GM23338 (cell line): ENCODE data around the gene OR5K2. TPM values are rescaled to one million over a fixed set of nuclear protein-coding genes. Genes with fewer than 3 reads are reported as not detected.

Experiments used
- ATAC-seq: fragments of 200-7000 bp; cut with Tn5 transposase; 3 replicates; pipeline ENCODE4 v1.9.1; 2020
- DNase-seq: peaks from one replicate; pipeline ENCODE4 v3.0.0-alpha.2; 2015; ENCODE audit warnings: low spot score
- H2AFZ ChIP-seq: fragments of 200-600 bp; sonication (generic); 2 replicates; pipeline ENCODE4 v1.8.0; 2016; ENCODE audit warnings: antibody characterized with exemption, mild to moderate bottlenecking, moderate library complexity
- H3F3A ChIP-seq: fragments of 200-600 bp; sonication (generic); replicated peaks from 2 replicates; pipeline ENCODE4 v1.8.0; 2017; ENCODE audit warnings: antibody characterized with exemption, mixed run types, low read depth
- H3K27ac ChIP-seq: fragments of 200-600 bp; sonication (generic); 2 replicates; pipeline ENCODE4 v1.6.1; 2016; ENCODE audit warnings: low read depth
- H3K27me3 ChIP-seq: fragments of 200-600 bp; sonication (generic); 2 replicates; pipeline ENCODE4 v1.8.0; 2016; ENCODE audit warnings: mild to moderate bottlenecking, mixed run types, moderate library complexity; ENCODE audit not compliant: insufficient read depth
- H3K36me3 ChIP-seq: fragments of 200-600 bp; sonication (generic); 2 replicates; pipeline ENCODE4 v1.8.0; 2016; ENCODE audit warnings: mild to moderate bottlenecking; ENCODE audit not compliant: insufficient read depth
- H3K4me1 ChIP-seq: fragments of 200-600 bp; sonication (generic); 2 replicates; pipeline ENCODE4 v1.8.0; 2016; ENCODE audit warnings: mild to moderate bottlenecking, moderate library complexity; ENCODE audit not compliant: insufficient read depth
- H3K4me2 ChIP-seq: fragments of 200-600 bp; sonication (generic); 2 replicates; pipeline ENCODE4 v1.7.1; 2017; ENCODE audit warnings: mixed run types
- H3K4me3 ChIP-seq: fragments of 200-600 bp; sonication (generic); 2 replicates; pipeline ENCODE4 v1.6.1; 2016; ENCODE audit warnings: mixed run types
- H3K79me2 ChIP-seq: fragments of 200-600 bp; sonication (generic); replicated peaks from 2 replicates; pipeline ENCODE4 v1.8.0; 2017; ENCODE audit warnings: mild to moderate bottlenecking; ENCODE audit not compliant: insufficient read depth
- H3K9me2 ChIP-seq: fragments of 200-600 bp; sonication (generic); 2 replicates; pipeline ENCODE4 v1.8.0; 2017; ENCODE audit not compliant: insufficient read depth
- H4K20me1 ChIP-seq: fragments of 200-600 bp; sonication (generic); replicated peaks from 2 replicates; pipeline ENCODE4 v1.8.0; 2017; ENCODE audit warnings: mild to moderate bottlenecking; ENCODE audit not compliant: insufficient read depth
- H3K27ac Mint-ChIP-seq: 2 replicates; pipeline ENCODE4 v1.8.0; 2020; ENCODE audit warnings: inconsistent platforms, mild to moderate bottlenecking, moderate library complexity, mixed read lengths
- H3K27me3 Mint-ChIP-seq: 3 replicates; pipeline ENCODE4 v1.8.0; 2022; ENCODE audit warnings: low read depth, mild to moderate bottlenecking, moderate library complexity, mixed read lengths, inconsistent platforms; ENCODE audit not compliant: insufficient read depth, poor library complexity
- H3K36me3 Mint-ChIP-seq: 3 replicates; pipeline ENCODE4 v1.8.0; 2021; ENCODE audit warnings: low read depth, mild to moderate bottlenecking, inconsistent platforms, moderate library complexity, mixed read lengths
- H3K4me1 Mint-ChIP-seq: 3 replicates; pipeline ENCODE4 v1.8.0; 2020; ENCODE audit warnings: mild to moderate bottlenecking, inconsistent platforms, mixed read lengths
- H3K4me3 Mint-ChIP-seq: 3 replicates; pipeline ENCODE4 v1.8.0; 2021; ENCODE audit warnings: moderate library complexity, mild to moderate bottlenecking, inconsistent platforms, mixed read lengths
- H3K9me3 Mint-ChIP-seq: 3 replicates; pipeline ENCODE4 v1.8.0; 2020; ENCODE audit warnings: moderate library complexity, mild to moderate bottlenecking, inconsistent platforms, mixed read lengths
- CREB1 ChIP-seq: fragments of 250-450 bp; sonication (Bioruptor Pico); IDR thresholded peaks from 2 replicates; pipeline ENCODE4 v1.5.0; 2020; ENCODE audit warnings: low read depth, mild to moderate bottlenecking, moderate library complexity
- EZH2 ChIP-seq: fragments of 200-600 bp; sonication (generic); IDR thresholded peaks from one replicate; pipeline ENCODE4 v1.8.0; 2017; ENCODE audit warnings: antibody characterized with exemption, mild to moderate bottlenecking, low read depth; ENCODE audit not compliant: unreplicated experiment
- EZH2phosphoT487 ChIP-seq: fragments of 200-600 bp; sonication (generic); IDR thresholded peaks from one replicate; pipeline ENCODE4 v1.8.1; 2018; ENCODE audit warnings: antibody characterized with exemption; ENCODE audit not compliant: unreplicated experiment
- JUNB ChIP-seq: IDR thresholded peaks from one replicate; pipeline ENCODE4 v1.6.1; 2016; ENCODE audit warnings: antibody characterized with exemption; ENCODE audit not compliant: unreplicated experiment
- NANOG ChIP-seq: IDR thresholded peaks from 2 replicates; pipeline ENCODE4 v1.6.1; 2016; ENCODE audit warnings: antibody characterized with exemption, borderline replicate concordance
- POLR2AphosphoS5 ChIP-seq: IDR thresholded peaks from 2 replicates; pipeline ENCODE4 v1.6.1; 2016; ENCODE audit warnings: antibody characterized with exemption, low read depth
- STAT1 ChIP-seq: IDR thresholded peaks from one replicate; pipeline ENCODE4 v1.6.1; 2016; ENCODE audit warnings: antibody characterized with exemption; ENCODE audit not compliant: unreplicated experiment
- ZNF114 ChIP-seq: fragments of 250-450 bp; sonication (Bioruptor Pico); IDR thresholded peaks from 2 replicates; pipeline ENCODE4 v1.5.0; 2020; ENCODE audit warnings: mild to moderate bottlenecking, moderate library complexity
- ZNF331 ChIP-seq: fragments of 250-450 bp; sonication (Bioruptor Pico); IDR thresholded peaks from 2 replicates; pipeline ENCODE4 v1.5.0; 2020; ENCODE audit warnings: low read depth, mild to moderate bottlenecking, moderate library complexity
- ZNF462 ChIP-seq: fragments of 250-450 bp; sonication (Bioruptor Pico); IDR thresholded peaks from 2 replicates; pipeline ENCODE4 v1.5.0; 2020; ENCODE audit warnings: mild to moderate bottlenecking, moderate library complexity
- polyA plus RNA-seq: library from polyadenylated mRNA; unstranded; fragments of >200 nt; fragmentation: Nextera tagmentation; extraction: Ambion mirVana; gene quantifications from 2 replicates; pipeline ENCODE4 v1.2.1, GENCODE V29; 2016
- total RNA-seq: library from RNA; depleted of rRNA; stranded (reverse); fragments of >200 nt; shearing (Covaris generic); gene quantifications from 2 replicates; pipeline ENCODE4 v1.2.3, GENCODE V29; 2014
- TF ChIP-seq, protein P1 (sequence below), 2 experiments: fragments of 200-600 bp in 1 of 2; sonication (generic) in 1 of 2; conservative IDR thresholded peaks; 2 replicates each; pipeline versions ENCODE4 v1.5.1 to v1.6.1; 2016 to 2017; ENCODE audit warnings: antibody characterized with exemption in 2 of 2, low read depth in 2 of 2, mild to moderate bottlenecking in 2 of 2, moderate library complexity in 1 of 2
- TF ChIP-seq, protein P2 (sequence below): IDR thresholded peaks from 2 replicates; pipeline ENCODE4 v1.6.1; 2016; ENCODE audit warnings: antibody characterized with exemption
- TF ChIP-seq, protein P3 (sequence below): IDR thresholded peaks from one replicate; pipeline ENCODE4 v1.6.1; 2018; ENCODE audit warnings: antibody characterized with exemption; ENCODE audit not compliant: unreplicated experiment

OR5K2 gene
- total and polyA plus RNA-seq, 2 experiments from 2014 or later = not detected

DNA sequence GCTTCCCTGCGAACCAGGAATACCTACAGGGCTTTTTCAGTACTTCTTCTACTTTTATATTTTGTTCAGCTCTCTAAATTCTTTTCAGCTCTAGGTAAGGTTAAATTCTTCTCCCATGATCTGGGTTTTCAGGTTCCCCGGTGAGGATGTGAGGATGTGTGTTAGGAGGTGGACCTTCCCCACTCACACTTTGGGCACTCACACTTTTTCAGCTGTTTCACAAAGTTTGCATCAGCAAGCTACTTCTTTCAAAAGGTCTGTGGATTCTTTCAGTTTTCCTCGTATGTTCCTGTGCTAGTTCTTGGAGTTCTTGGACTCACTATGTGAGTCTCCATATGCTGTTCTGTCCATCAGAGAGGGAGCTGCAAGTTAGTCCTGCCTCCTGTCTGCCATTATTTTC, 13.9 kb upstream of the OR5K2 start:
- ATAC-seq (no peak), DNase-seq (no peak)
- H3K27me3 ChIP-seq = no peaks in the 10 kb centered on the region
- H3K4me3 ChIP-seq = no peak overlapping the region
- H3K4me1 ChIP-seq = no peaks in the 10 kb centered on the region
- no peaks in the 10 kb centered on the region for H3K4me1 Mint-ChIP-seq
- H3K9me3 Mint-ChIP-seq = peaks cover 33% of the 10 kb centered on the region
- no peak overlapping the region for H3K27ac Mint-ChIP-seq
- no peaks in the 10 kb centered on the region for H4K20me1 ChIP-seq
- peaks cover 4% of the 10 kb centered on the region; the same call in 1 of the 2 replicates for H3K9me2 ChIP-seq
- H3K27me3 Mint-ChIP-seq = peaks cover 3% of the 10 kb centered on the region
- H3K36me3 ChIP-seq = no peaks in the 10 kb centered on the region; the same call in 1 of the 2 replicates
- H3K4me3 Mint-ChIP-seq = no peak overlapping the region
- no peaks in the 10 kb centered on the region for H3F3A ChIP-seq
- no peaks in the 10 kb centered on the region for H3K79me2 ChIP-seq
- TF ChIP-seq ZNF114 (CRISPR knock-in tag) (no peak), ZNF462 (no peak), NANOG (no peak), STAT1 (no peak), EZH2 (no peak), ZNF331 (CRISPR knock-in tag) (no peak), JUNB (no peak), CREB1 (no peak), POLR2AphosphoS5 (no peak), EZH2phosphoT487 (no peak)
- TF ChIP-seq, protein P1, sequence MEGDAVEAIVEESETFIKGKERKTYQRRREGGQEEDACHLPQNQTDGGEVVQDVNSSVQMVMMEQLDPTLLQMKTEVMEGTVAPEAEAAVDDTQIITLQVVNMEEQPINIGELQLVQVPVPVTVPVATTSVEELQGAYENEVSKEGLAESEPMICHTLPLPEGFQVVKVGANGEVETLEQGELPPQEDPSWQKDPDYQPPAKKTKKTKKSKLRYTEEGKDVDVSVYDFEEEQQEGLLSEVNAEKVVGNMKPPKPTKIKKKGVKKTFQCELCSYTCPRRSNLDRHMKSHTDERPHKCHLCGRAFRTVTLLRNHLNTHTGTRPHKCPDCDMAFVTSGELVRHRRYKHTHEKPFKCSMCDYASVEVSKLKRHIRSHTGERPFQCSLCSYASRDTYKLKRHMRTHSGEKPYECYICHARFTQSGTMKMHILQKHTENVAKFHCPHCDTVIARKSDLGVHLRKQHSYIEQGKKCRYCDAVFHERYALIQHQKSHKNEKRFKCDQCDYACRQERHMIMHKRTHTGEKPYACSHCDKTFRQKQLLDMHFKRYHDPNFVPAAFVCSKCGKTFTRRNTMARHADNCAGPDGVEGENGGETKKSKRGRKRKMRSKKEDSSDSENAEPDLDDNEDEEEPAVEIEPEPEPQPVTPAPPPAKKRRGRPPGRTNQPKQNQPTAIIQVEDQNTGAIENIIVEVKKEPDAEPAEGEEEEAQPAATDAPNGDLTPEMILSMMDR (conservative IDR thresholded peaks at IDR 0.05; ENCODE audit: low read depth in 2 of 2) = no peak
- TF ChIP-seq, protein P2, sequence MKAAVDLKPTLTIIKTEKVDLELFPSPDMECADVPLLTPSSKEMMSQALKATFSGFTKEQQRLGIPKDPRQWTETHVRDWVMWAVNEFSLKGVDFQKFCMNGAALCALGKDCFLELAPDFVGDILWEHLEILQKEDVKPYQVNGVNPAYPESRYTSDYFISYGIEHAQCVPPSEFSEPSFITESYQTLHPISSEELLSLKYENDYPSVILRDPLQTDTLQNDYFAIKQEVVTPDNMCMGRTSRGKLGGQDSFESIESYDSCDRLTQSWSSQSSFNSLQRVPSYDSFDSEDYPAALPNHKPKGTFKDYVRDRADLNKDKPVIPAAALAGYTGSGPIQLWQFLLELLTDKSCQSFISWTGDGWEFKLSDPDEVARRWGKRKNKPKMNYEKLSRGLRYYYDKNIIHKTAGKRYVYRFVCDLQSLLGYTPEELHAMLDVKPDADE = no peak
- TF ChIP-seq, protein P3, sequence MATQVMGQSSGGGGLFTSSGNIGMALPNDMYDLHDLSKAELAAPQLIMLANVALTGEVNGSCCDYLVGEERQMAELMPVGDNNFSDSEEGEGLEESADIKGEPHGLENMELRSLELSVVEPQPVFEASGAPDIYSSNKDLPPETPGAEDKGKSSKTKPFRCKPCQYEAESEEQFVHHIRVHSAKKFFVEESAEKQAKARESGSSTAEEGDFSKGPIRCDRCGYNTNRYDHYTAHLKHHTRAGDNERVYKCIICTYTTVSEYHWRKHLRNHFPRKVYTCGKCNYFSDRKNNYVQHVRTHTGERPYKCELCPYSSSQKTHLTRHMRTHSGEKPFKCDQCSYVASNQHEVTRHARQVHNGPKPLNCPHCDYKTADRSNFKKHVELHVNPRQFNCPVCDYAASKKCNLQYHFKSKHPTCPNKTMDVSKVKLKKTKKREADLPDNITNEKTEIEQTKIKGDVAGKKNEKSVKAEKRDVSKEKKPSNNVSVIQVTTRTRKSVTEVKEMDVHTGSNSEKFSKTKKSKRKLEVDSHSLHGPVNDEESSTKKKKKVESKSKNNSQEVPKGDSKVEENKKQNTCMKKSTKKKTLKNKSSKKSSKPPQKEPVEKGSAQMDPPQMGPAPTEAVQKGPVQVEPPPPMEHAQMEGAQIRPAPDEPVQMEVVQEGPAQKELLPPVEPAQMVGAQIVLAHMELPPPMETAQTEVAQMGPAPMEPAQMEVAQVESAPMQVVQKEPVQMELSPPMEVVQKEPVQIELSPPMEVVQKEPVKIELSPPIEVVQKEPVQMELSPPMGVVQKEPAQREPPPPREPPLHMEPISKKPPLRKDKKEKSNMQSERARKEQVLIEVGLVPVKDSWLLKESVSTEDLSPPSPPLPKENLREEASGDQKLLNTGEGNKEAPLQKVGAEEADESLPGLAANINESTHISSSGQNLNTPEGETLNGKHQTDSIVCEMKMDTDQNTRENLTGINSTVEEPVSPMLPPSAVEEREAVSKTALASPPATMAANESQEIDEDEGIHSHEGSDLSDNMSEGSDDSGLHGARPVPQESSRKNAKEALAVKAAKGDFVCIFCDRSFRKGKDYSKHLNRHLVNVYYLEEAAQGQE = no peak
- H3K36me3 Mint-ChIP-seq = no peaks in the 10 kb centered on the region
- no peak overlapping the region for H3K4me2 ChIP-seq
- peak overlapping the region; percentile 91; the same call in 1 of the 2 replicates for H2AFZ ChIP-seq
- no peak overlapping the region for H3K27ac ChIP-seq
